OCI-LY3 (cell line): ENCODE measurements around the gene PDE4A.
A peak's percentile ranks its signal among the peaks of the same experiment; 100 is the strongest.

ENCODE experiments used
- EZH2phosphoT487 ChIP-seq: fragments of 200-600 bp; shearing (Covaris generic); IDR thresholded peaks from 2 replicates; pipeline ENCODE4 v1.6.1; 2018; ENCODE audit warnings: antibody characterized with exemption, mixed run types, low read depth
- TF ChIP-seq, protein P1 (sequence below): fragments of 200-600, 300-600 bp; sonication (generic); IDR thresholded peaks from 2 replicates; pipeline ENCODE4 v1.5.1; 2014; ENCODE audit warnings: antibody characterized with exemption, low read length, low read depth

DNA sequence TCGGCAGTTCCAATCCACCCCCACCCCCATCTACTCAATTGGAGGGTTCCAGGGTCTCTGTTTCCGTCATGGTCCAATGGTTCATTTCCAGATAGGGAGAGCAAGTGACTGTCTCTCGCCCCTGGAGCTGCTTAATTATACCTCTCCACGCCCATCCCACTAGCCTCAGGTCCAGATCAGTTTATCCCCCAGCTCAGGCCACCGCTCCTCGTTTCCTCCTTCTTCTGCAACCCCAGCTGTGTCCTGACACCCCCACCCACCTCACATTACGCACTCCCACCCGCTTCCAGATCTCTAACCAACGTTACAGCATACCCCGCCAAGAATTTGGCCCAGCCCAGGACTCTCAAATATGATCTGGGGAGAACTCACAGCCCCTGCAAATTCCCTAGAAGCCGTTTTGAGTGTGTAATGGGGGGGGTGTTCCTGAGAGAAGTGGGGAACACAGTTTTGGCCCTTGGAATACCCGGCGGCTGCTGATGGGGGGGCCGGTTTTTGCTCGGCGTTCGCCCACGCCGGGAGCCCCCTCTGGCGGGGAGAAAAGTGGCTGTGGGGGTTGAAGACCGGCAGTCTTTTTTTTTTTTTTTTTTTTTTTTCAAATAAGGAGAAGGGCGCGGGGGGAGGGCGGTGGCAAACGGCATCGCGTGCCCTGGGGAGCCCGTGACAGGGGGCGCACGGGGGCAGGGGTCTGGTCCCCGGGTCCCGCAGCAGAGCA is 1.7 kb upstream of the PDE4A start:
- TF ChIP-seq, protein P1, sequence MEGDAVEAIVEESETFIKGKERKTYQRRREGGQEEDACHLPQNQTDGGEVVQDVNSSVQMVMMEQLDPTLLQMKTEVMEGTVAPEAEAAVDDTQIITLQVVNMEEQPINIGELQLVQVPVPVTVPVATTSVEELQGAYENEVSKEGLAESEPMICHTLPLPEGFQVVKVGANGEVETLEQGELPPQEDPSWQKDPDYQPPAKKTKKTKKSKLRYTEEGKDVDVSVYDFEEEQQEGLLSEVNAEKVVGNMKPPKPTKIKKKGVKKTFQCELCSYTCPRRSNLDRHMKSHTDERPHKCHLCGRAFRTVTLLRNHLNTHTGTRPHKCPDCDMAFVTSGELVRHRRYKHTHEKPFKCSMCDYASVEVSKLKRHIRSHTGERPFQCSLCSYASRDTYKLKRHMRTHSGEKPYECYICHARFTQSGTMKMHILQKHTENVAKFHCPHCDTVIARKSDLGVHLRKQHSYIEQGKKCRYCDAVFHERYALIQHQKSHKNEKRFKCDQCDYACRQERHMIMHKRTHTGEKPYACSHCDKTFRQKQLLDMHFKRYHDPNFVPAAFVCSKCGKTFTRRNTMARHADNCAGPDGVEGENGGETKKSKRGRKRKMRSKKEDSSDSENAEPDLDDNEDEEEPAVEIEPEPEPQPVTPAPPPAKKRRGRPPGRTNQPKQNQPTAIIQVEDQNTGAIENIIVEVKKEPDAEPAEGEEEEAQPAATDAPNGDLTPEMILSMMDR: peak; percentile 16; the same call in 1 of the 2 replicates
- TF ChIP-seq EZH2phosphoT487: no peak
